Amygdala (tissue), 56 donors: ENCODE data around the gene ATP6V1A.
A peak's percentile ranks its signal among the peaks of the same experiment; 100 is the strongest.

Experiments used
- DNase-seq, 56 donors: peaks; one replicate each; lab custom pipeline; 2025; lab: John Stamatoyannopoulos, UW

The ATP6V1A gene

GRCh38 chr3:113745756-113746547, 883 bp upstream of the ATP6V1A start, which contains the start of gene NAA50:
Gene NAA50, minus strand, starts transcription at chr3:113746249. Its CDS starts 300 bp downstream, at chr3:113745949.
- DNase-seq, result peak; percentile 53 to 94 (median 85)

GRCh38 chr3:113747283-113748046, 630 bp downstream of the ATP6V1A start:
- peak in 10 of 56 donors; percentile 18 to 53 (median 37) for DNase-seq

GRCh38 chr3:113751141-113751540, 4.3 kb downstream of the ATP6V1A start:
- no peak for DNase-seq

GRCh38 chr3:113753376-113753985, 6.6 kb downstream of the ATP6V1A start:
- no peak for DNase-seq

- DNase-seq, result no peak
These were observed 7.8 kb downstream of the ATP6V1A start for GRCh38 chr3:113754494-113755159.

GRCh38 chr3:113758389-113759024, 11.7 kb downstream of the ATP6V1A start:
- no peak for DNase-seq

GRCh38 chr3:113764698-113765097, 17.9 kb downstream of the ATP6V1A start:
- DNase-seq, result no peak

GRCh38 chr3:113769551-113769950, 22.7 kb downstream of the ATP6V1A start:
- peak in 2 of 56 donors; percentile 1 to 16 for DNase-seq

- no peak for DNase-seq
These were observed 25.2 kb downstream of the ATP6V1A start for GRCh38 chr3:113771993-113772392.

- DNase-seq, result no peak
These were observed 26.5 kb downstream of the ATP6V1A start for GRCh38 chr3:113773381-113773780.

GRCh38 chr3:113775516-113775915, 28.7 kb downstream of the ATP6V1A start:
- no peak for DNase-seq

- no peak for DNase-seq
These were observed 29.7 kb downstream of the ATP6V1A start for GRCh38 chr3:113776564-113776963.

GRCh38 chr3:113783463-113783862, 36.6 kb downstream of the ATP6V1A start:
- peak in 1 of 56 donors; percentile 14 for DNase-seq

- no peak for DNase-seq
These were observed 37.1 kb downstream of the ATP6V1A start for GRCh38 chr3:113783980-113784379.

- DNase-seq, result no peak
These were observed 44.5 kb downstream of the ATP6V1A start for GRCh38 chr3:113791381-113791780.

- no peak for DNase-seq
These were observed 47.7 kb downstream of the ATP6V1A start for GRCh38 chr3:113794526-113794925.

- no peak for DNase-seq
These were observed 48.9 kb downstream of the ATP6V1A start for GRCh38 chr3:113795693-113796092.

GRCh38 chr3:113802795-113803455, 56.1 kb downstream of the ATP6V1A start:
- no peak for DNase-seq

- DNase-seq, result no peak
These were observed 57.8 kb downstream of the ATP6V1A start for GRCh38 chr3:113804661-113805060.

GRCh38 chr3:113805249-113805648, 58.4 kb downstream of the ATP6V1A start:
- DNase-seq, result no peak
